Endothelial cell of umbilical vein (primary cell): ENCODE data around the gene KCNK1.

ENCODE experiments used
- CTCF ChIP-seq, 2 donors: IDR thresholded peaks; 1 replicate in 1 of 2; 2 replicates in 1 of 2; pipeline ENCODE4 v1.5.1; 2011; ENCODE audit warnings: low read length in 2 of 2, mild to moderate bottlenecking in 2 of 2, moderate library complexity in 2 of 2, control low read depth in 1 of 2, inconsistent platforms in 1 of 2, low read depth in 1 of 2; ENCODE audit not compliant: insufficient read depth in 1 of 2; ENCODE audit errors: extremely low read depth in 1 of 2
- EZH2 ChIP-seq: IDR thresholded peaks from 2 replicates; pipeline ENCODE4 v1.6.1; 2012; ENCODE audit warnings: borderline replicate concordance, low read depth, mild to moderate bottlenecking, moderate library complexity, low read length, inconsistent platforms; ENCODE audit not compliant: severe bottlenecking
- FOS ChIP-seq: IDR thresholded peaks from 2 replicates; pipeline ENCODE4 v1.6.1; 2011; ENCODE audit warnings: mild to moderate bottlenecking, low read length, moderate library complexity, borderline replicate concordance; ENCODE audit not compliant: insufficient read depth
- GATA2 ChIP-seq: IDR thresholded peaks from 2 replicates; pipeline ENCODE4 v1.7.0; 2011; ENCODE audit warnings: low read depth, mild to moderate bottlenecking, moderate library complexity, mixed read lengths, low read length; ENCODE audit not compliant: insufficient read length, insufficient read depth
- JUN ChIP-seq: IDR thresholded peaks from 2 replicates; pipeline ENCODE4 v1.6.1; 2011; ENCODE audit warnings: borderline replicate concordance, low read depth; ENCODE audit not compliant: insufficient read length, insufficient read depth
- MAX ChIP-seq: IDR thresholded peaks from 2 replicates; pipeline ENCODE4 v1.6.1; 2011; ENCODE audit not compliant: insufficient read depth, insufficient read length
- MYC ChIP-seq: IDR thresholded peaks from one replicate; pipeline ENCODE4 v1.6.1; 2011; ENCODE audit warnings: mild to moderate bottlenecking, low read depth, low read length
- POLR2A ChIP-seq: IDR thresholded peaks from 2 replicates; pipeline ENCODE4 v1.6.1; 2012; ENCODE audit warnings: low read depth, mild to moderate bottlenecking, control low read depth, low read length
- POLR2AphosphoS5 ChIP-seq: IDR thresholded peaks from 2 replicates; pipeline ENCODE4 v1.6.1; 2012; ENCODE audit warnings: low read depth, mild to moderate bottlenecking, control low read depth, low read length, moderate library complexity; ENCODE audit not compliant: insufficient read depth

GRCh38 chr1:233681285-233681684 lies 67.4 kb downstream of the KCNK1 start:
- no peak for TF ChIP-seq POLR2AphosphoS5
- TF ChIP-seq CTCF (IDR thresholded peaks at IDR 0.05; ENCODE audit: extremely low read depth in 1 of 2, insufficient read depth in 1 of 2, low read depth in 1 of 2, low read length in 2 of 2) = no peak
- no peak for TF ChIP-seq MAX
- no peak for TF ChIP-seq POLR2A
- no peak for TF ChIP-seq FOS
- TF ChIP-seq EZH2 = no peak
- TF ChIP-seq JUN = no peak
- TF ChIP-seq MYC = no peak
- no peak for TF ChIP-seq GATA2
